Medulla oblongata (tissue), 1 donor: ENCODE measurements around the gene FAM90A1.
"Not testable (repeated sequence)": the region's sequence is repeated elsewhere in the genome, so short reads cannot be mapped to it uniquely, and the experiment has no call there.

Experiments used
- DNase-seq: peaks from one replicate; pipeline ENCODE4 v3.0.0-alpha.2; 2015; ENCODE audit errors: extremely low spot score

Gene FAM90A1

GRCh38 chr12:8233935-8234495, 6.6 kb upstream of the FAM90A1 start:
- DNase-seq, result not testable (repeated sequence)

GRCh38 chr12:8233300-8233855, 6.0 kb upstream of the FAM90A1 start:
- not testable (repeated sequence) for DNase-seq

- DNase-seq, result not testable (repeated sequence)
These were observed 4.5 kb upstream of the FAM90A1 start for GRCh38 chr12:8231666-8232608.

GRCh38 chr12:8231049-8231448, 3.6 kb upstream of the FAM90A1 start:
- not testable (repeated sequence) for DNase-seq

GRCh38 chr12:8229486-8229885, 2.1 kb upstream of the FAM90A1 start:
- DNase-seq, result not testable (repeated sequence)

- not testable (repeated sequence) for DNase-seq
These were observed 1.2 kb upstream of the FAM90A1 start for GRCh38 chr12:8228607-8229006.

GRCh38 chr12:8227732-8228077, 287 bp upstream of the FAM90A1 start:
- not testable (repeated sequence) for DNase-seq

GRCh38 chr12:8226355-8226754, 1.1 kb downstream of the FAM90A1 start:
- DNase-seq, result no peak

GRCh38 chr12:8224782-8225181, 2.6 kb downstream of the FAM90A1 start:
- DNase-seq, result not testable (repeated sequence)

GRCh38 chr12:8223646-8224045, 3.8 kb downstream of the FAM90A1 start:
- not testable (repeated sequence) for DNase-seq

- not testable (repeated sequence) for DNase-seq
These were observed 5.1 kb downstream of the FAM90A1 start for GRCh38 chr12:8222303-8222702.

- DNase-seq, result not testable (repeated sequence)
These were observed 5.6 kb downstream of the FAM90A1 start for GRCh38 chr12:8221844-8222243.

GRCh38 chr12:8221375-8221774, 6.0 kb downstream of the FAM90A1 start:
- peak; percentile 18 for DNase-seq

GRCh38 chr12:8218711-8219382, 8.6 kb downstream of the FAM90A1 start:
- not testable (repeated sequence) for DNase-seq

- DNase-seq, result not testable (repeated sequence)
These were observed 29.6 kb downstream of the FAM90A1 start for GRCh38 chr12:8197685-8198308.

- not testable (repeated sequence) for DNase-seq
These were observed 39.3 kb downstream of the FAM90A1 start for GRCh38 chr12:8188088-8188487.

- not testable (repeated sequence) for DNase-seq
These were observed 43.2 kb downstream of the FAM90A1 start for GRCh38 chr12:8184206-8184605.

GRCh38 chr12:8183346-8183745, 44.1 kb downstream of the FAM90A1 start:
- not testable (repeated sequence) for DNase-seq

- DNase-seq, result not testable (repeated sequence)
These were observed 44.5 kb downstream of the FAM90A1 start for GRCh38 chr12:8182923-8183322.

GRCh38 chr12:8181271-8181670, 46.1 kb downstream of the FAM90A1 start:
- not testable (repeated sequence) for DNase-seq

- peak; percentile 93 for DNase-seq
These were observed 47.3 kb downstream of the FAM90A1 start for GRCh38 chr12:8179989-8180585.
